Activated CD4-positive, alpha-beta memory T cell treated with anti-CD3 and anti-CD28 coated beads, Interleukin-2, amount 10 ng/mL, durations not matched to agents 7 days and 5 days (primary cell): ENCODE data around the gene ST6GALNAC2. TPM values are rescaled to one million over a fixed set of nuclear protein-coding genes. Genes with fewer than 3 reads are reported as not detected.

Source experiments
- CTCF ChIA-PET: fragments of 350-600 bp; sonication (Branson Sonifier 250); formaldehyde crosslinking; loops from one replicate; lab custom pipeline; 2021; ENCODE audit warnings: antibody characterized with exemption, inconsistent platforms; lab: Charles Lee
- POLR2A ChIA-PET: fragments of 350-600 bp; sonication (Branson Sonifier 250); formaldehyde crosslinking; loops from one replicate; lab custom pipeline; 2021; ENCODE audit warnings: antibody characterized with exemption; lab: Charles Lee
- DNase-seq: peaks from one replicate; pipeline ENCODE4 v3.0.0-alpha.2; 2020
- H3K27ac Mint-ChIP-seq: one replicate; pipeline ENCODE4 v1.8.0; 2021; ENCODE audit warnings: mild to moderate bottlenecking, mixed read lengths
- H3K27me3 Mint-ChIP-seq: one replicate; pipeline ENCODE4 v1.8.0; 2021; ENCODE audit warnings: mixed read lengths
- H3K36me3 Mint-ChIP-seq: one replicate; pipeline ENCODE4 v1.8.0; 2021; ENCODE audit warnings: low read depth, mixed read lengths
- H3K4me1 Mint-ChIP-seq: one replicate; pipeline ENCODE4 v1.8.0; 2021; ENCODE audit warnings: mixed read lengths
- H3K4me3 Mint-ChIP-seq: one replicate; pipeline ENCODE4 v1.8.0; 2021; ENCODE audit warnings: mild to moderate bottlenecking, mixed read lengths
- H3K9me3 Mint-ChIP-seq: one replicate; pipeline ENCODE4 v1.8.0; 2021; ENCODE audit warnings: mixed read lengths
- total RNA-seq, 2 experiments: library from RNA; stranded (reverse); gene quantifications; one replicate each; pipeline ENCODE4 v1.2.3, GENCODE V29; 2021

Gene ST6GALNAC2
- total RNA-seq, 2 experiments from 2014 or later: 0.25 to 0.65 TPM

- peaks cover 9% of the 10 kb centered on the region for H3K4me1 Mint-ChIP-seq
- H3K27ac Mint-ChIP-seq: no peak overlapping the region
- no peak for DNase-seq
- POLR2A ChIA-PET: interaction anchor here (0.9 to 1.0 kb wide), 2 partner anchors 10 to 13 kb away, joined by 3 read pairs; partner anchors contain the start of gene PRCD
- CTCF ChIA-PET: interaction anchor here (2.0 to 2.8 kb wide), 3 partner anchors 8 to 74 kb away, joined by 7 to 9 read pairs (median 7); no protein-coding TSS in a partner anchor
- H3K9me3 Mint-ChIP-seq: no peaks in the 10 kb centered on the region
- no peak overlapping the region for H3K4me3 Mint-ChIP-seq
- no peaks in the 10 kb centered on the region for H3K27me3 Mint-ChIP-seq
- H3K36me3 Mint-ChIP-seq: no peaks in the 10 kb centered on the region
Measured at GRCh38 chr17:76549539-76549938, 36.1 kb downstream of the ST6GALNAC2 start.

- Mint-ChIP-seq H3K36me3 (no peaks in the 10 kb centered on the region), H3K27ac (no peak overlapping the region), H3K27me3 (peaks cover under 1% of the 10 kb centered on the region), H3K4me1 (peaks cover 8% of the 10 kb centered on the region), H3K4me3 (no peak overlapping the region), H3K9me3 (no peaks in the 10 kb centered on the region)
- CTCF ChIA-PET: interaction anchor here (0.7 to 2.8 kb wide), 4 partner anchors 9 to 88 kb away, joined by 3 to 9 read pairs (median 7); no protein-coding TSS in a partner anchor
- POLR2A ChIA-PET: interaction anchor here (0.9 to 1.0 kb wide), 2 partner anchors 9 to 12 kb away, joined by 3 read pairs; partner anchors contain the start of gene PRCD
- DNase-seq: no peak
Measured at GRCh38 chr17:76549215-76549518, 36.5 kb downstream of the ST6GALNAC2 start.

- no peak for DNase-seq
- H3K9me3 Mint-ChIP-seq: no peaks in the 10 kb centered on the region
- no peaks in the 10 kb centered on the region for H3K36me3 Mint-ChIP-seq
- CTCF ChIA-PET: interaction anchor here (0.7 to 2.8 kb wide), 4 partner anchors 9 to 88 kb away, joined by 3 to 9 read pairs (median 7); no protein-coding TSS in a partner anchor
- peaks cover 6% of the 10 kb centered on the region for H3K27me3 Mint-ChIP-seq
- POLR2A ChIA-PET: interaction anchor here (0.9 to 1.0 kb wide), 2 partner anchors 9 to 12 kb away, joined by 3 read pairs; partner anchors contain the start of gene PRCD
- peaks cover 8% of the 10 kb centered on the region for H3K4me1 Mint-ChIP-seq
- H3K4me3 Mint-ChIP-seq: no peak overlapping the region
- H3K27ac Mint-ChIP-seq: no peak overlapping the region
Measured at GRCh38 chr17:76548378-76549214, 37.1 kb downstream of the ST6GALNAC2 start.

GRCh38 chr17:76547642-76548202, 37.9 kb downstream of the ST6GALNAC2 start:
- ChIA-PET POLR2A (interaction anchor here (1.0 kb wide), 1 partner anchor 19 kb away, joined by 3 read pairs; no protein-coding TSS in a partner anchor), CTCF (interaction anchor here (0.8 to 2.6 kb wide), 6 partner anchors 10 to 88 kb away, joined by 3 to 19 read pairs (median 6); partner anchors contain the start of gene ST6GALNAC2)
- Mint-ChIP-seq H3K4me3 (no peak overlapping the region), H3K27me3 (peaks cover 7% of the 10 kb centered on the region), H3K36me3 (no peaks in the 10 kb centered on the region), H3K4me1 (peaks cover 8% of the 10 kb centered on the region), H3K9me3 (no peaks in the 10 kb centered on the region), H3K27ac (no peak overlapping the region)
- DNase-seq: no peak

- ChIA-PET CTCF (interaction anchor here (0.6 to 2.2 kb wide), 10 partner anchors 11 to 88 kb away, joined by 3 to 19 read pairs (median 4); partner anchors contain the start of gene ST6GALNAC2), POLR2A (interaction anchor here (1.0 to 1.3 kb wide), 4 partner anchors 11 to 32 kb away, joined by 3 to 4 read pairs (median 4); no protein-coding TSS in a partner anchor)
- Mint-ChIP-seq H3K4me3 (no peak overlapping the region), H3K9me3 (no peaks in the 10 kb centered on the region), H3K27me3 (peaks cover 10% of the 10 kb centered on the region), H3K4me1 (peaks cover 8% of the 10 kb centered on the region), H3K27ac (no peak overlapping the region), H3K36me3 (no peaks in the 10 kb centered on the region)
- DNase-seq: peak; percentile 54
Measured at GRCh38 chr17:76547183-76547641, 38.4 kb downstream of the ST6GALNAC2 start.

GRCh38 chr17:76546556-76547182, 39.0 kb downstream of the ST6GALNAC2 start:
- Mint-ChIP-seq H3K4me1 (peaks cover 6% of the 10 kb centered on the region), H3K4me3 (no peak overlapping the region), H3K36me3 (no peaks in the 10 kb centered on the region), H3K9me3 (no peaks in the 10 kb centered on the region), H3K27ac (no peak overlapping the region), H3K27me3 (peaks cover 15% of the 10 kb centered on the region)
- ChIA-PET POLR2A (interaction anchor here (1.0 to 1.5 kb wide), 5 partner anchors 11 to 162 kb away, joined by 3 to 4 read pairs (median 4); partner anchors contain the start of gene SPHK1), CTCF (interaction anchor here (0.6 to 2.2 kb wide), 10 partner anchors 10 to 87 kb away, joined by 3 to 19 read pairs (median 4); partner anchors contain the start of gene ST6GALNAC2)
- no peak for DNase-seq

GRCh38 chr17:76545918-76546555, 39.6 kb downstream of the ST6GALNAC2 start:
- H3K4me3 Mint-ChIP-seq: no peak overlapping the region
- H3K27me3 Mint-ChIP-seq: peaks cover 17% of the 10 kb centered on the region
- POLR2A ChIA-PET: interaction anchor here (1.0 to 1.5 kb wide), 5 partner anchors 9 to 162 kb away, joined by 3 to 4 read pairs (median 4); partner anchors contain the start of gene SPHK1
- H3K27ac Mint-ChIP-seq: no peak overlapping the region
- no peaks in the 10 kb centered on the region for H3K9me3 Mint-ChIP-seq
- peaks cover 3% of the 10 kb centered on the region for H3K4me1 Mint-ChIP-seq
- CTCF ChIA-PET: interaction anchor here (0.8 to 2.2 kb wide), 9 partner anchors 10 to 135 kb away, joined by 3 to 19 read pairs (median 4); partner anchors contain the start of gene ST6GALNAC2
- no peaks in the 10 kb centered on the region for H3K36me3 Mint-ChIP-seq
- no peak for DNase-seq

- H3K9me3 Mint-ChIP-seq: no peaks in the 10 kb centered on the region
Measured at GRCh38 chr17:76544546-76545365, 40.9 kb downstream of the ST6GALNAC2 start.

GRCh38 chr17:76543826-76544545, 41.7 kb downstream of the ST6GALNAC2 start:
- Mint-ChIP-seq H3K9me3 (no peaks in the 10 kb centered on the region), H3K27ac (no peak overlapping the region), H3K27me3 (peaks cover 25% of the 10 kb centered on the region), H3K4me3 (no peak overlapping the region), H3K36me3 (no peaks in the 10 kb centered on the region), H3K4me1 (no peaks in the 10 kb centered on the region)
- ChIA-PET POLR2A (interaction anchor here (1.6 kb wide), 1 partner anchor 14 kb away, joined by 8 read pairs; no protein-coding TSS in a partner anchor), CTCF (interaction anchor here (0.9 to 1.3 kb wide), 3 partner anchors 14 to 58 kb away, joined by 3 to 5 read pairs (median 4); no protein-coding TSS in a partner anchor)
- DNase-seq: no peak

More at GRCh38 chr17:76544546-76545365, 40.9 kb downstream of the ST6GALNAC2 start:
- Mint-ChIP-seq H3K36me3 (no peaks in the 10 kb centered on the region), H3K4me3 (no peak overlapping the region), H3K27me3 (peaks cover 17% of the 10 kb centered on the region), H3K4me1 (no peaks in the 10 kb centered on the region), H3K27ac (no peak overlapping the region)
- POLR2A ChIA-PET: interaction anchor here (1.4 to 1.6 kb wide), 3 partner anchors 11 to 161 kb away, joined by 3 to 8 read pairs (median 4); partner anchors contain the start of gene SPHK1
- no peak for DNase-seq
- CTCF ChIA-PET: interaction anchor here (0.8 to 1.1 kb wide), 3 partner anchors 21 to 136 kb away, joined by 3 to 4 read pairs (median 4); no protein-coding TSS in a partner anchor

GRCh38 chr17:76543482-76543825, 42.2 kb downstream of the ST6GALNAC2 start:
- Mint-ChIP-seq H3K36me3 (no peaks in the 10 kb centered on the region), H3K4me3 (no peak overlapping the region), H3K27ac (no peak overlapping the region), H3K27me3 (peaks cover 30% of the 10 kb centered on the region), H3K9me3 (no peaks in the 10 kb centered on the region), H3K4me1 (peaks cover 3% of the 10 kb centered on the region)
- CTCF ChIA-PET: interaction anchor here (0.9 to 1.3 kb wide), 3 partner anchors 14 to 58 kb away, joined by 3 to 5 read pairs (median 4); no protein-coding TSS in a partner anchor
- POLR2A ChIA-PET: interaction anchor here (1.6 kb wide), 1 partner anchor 14 kb away, joined by 8 read pairs; no protein-coding TSS in a partner anchor
- no peak for DNase-seq
